Osteoblast (primary cell): ENCODE data around the gene TNFAIP2. TPM values are rescaled to one million over a fixed set of nuclear protein-coding genes. Genes with fewer than 3 reads are reported as not detected.
A peak's percentile ranks its signal among the peaks of the same experiment; 100 is the strongest.

ENCODE experiments used
- DNase-seq: peaks from one replicate; pipeline ENCODE4 v3.0.0; 2011; ENCODE audit warnings: low spot score, mixed read lengths; ENCODE audit not compliant: insufficient read length; ENCODE audit errors: missing footprints
- H2AFZ ChIP-seq: 2 replicates; pipeline ENCODE4 v1.6.0; 2011; ENCODE audit warnings: mild to moderate bottlenecking, low read length
- H3K27ac ChIP-seq: 2 replicates; pipeline ENCODE4 v1.5.1; 2011; ENCODE audit warnings: mild to moderate bottlenecking, low read depth, low read length, moderate library complexity
- H3K27me3 ChIP-seq: 2 replicates; pipeline ENCODE4 v1.6.0; 2012; ENCODE audit warnings: mild to moderate bottlenecking, control low read depth, inconsistent platforms, low read length, moderate library complexity; ENCODE audit not compliant: insufficient read depth
- H3K36me3 ChIP-seq: 2 replicates; pipeline ENCODE4 v1.5.1; 2011; ENCODE audit warnings: mild to moderate bottlenecking, low read length, control low read depth, moderate library complexity; ENCODE audit not compliant: insufficient read depth
- H3K4me1 ChIP-seq: 2 replicates; pipeline ENCODE4 v1.5.1; 2011; ENCODE audit warnings: mild to moderate bottlenecking, low read length, control low read depth, moderate library complexity; ENCODE audit not compliant: insufficient read depth
- H3K4me2 ChIP-seq: 2 replicates; pipeline ENCODE4 v1.6.0; 2011; ENCODE audit warnings: mild to moderate bottlenecking, low read length; ENCODE audit not compliant: insufficient read depth
- H3K4me3 ChIP-seq: fragments of 200-600 bp; sonication (generic); 3 replicates; pipeline ENCODE4 v1.5.1; 2012; ENCODE audit warnings: mild to moderate bottlenecking, low read length, inconsistent platforms; ENCODE audit not compliant: insufficient read depth
- H3K79me2 ChIP-seq: 2 replicates; pipeline ENCODE4 v1.6.0; 2012; ENCODE audit warnings: mild to moderate bottlenecking, low read length, control low read depth, inconsistent platforms; ENCODE audit not compliant: insufficient read depth
- H3K9me3 ChIP-seq: 2 replicates; pipeline ENCODE4 v1.5.1; 2011; ENCODE audit warnings: low read depth, low read length, control low read depth
- H4K20me1 ChIP-seq: 2 replicates; pipeline ENCODE4 v1.6.0; 2012; ENCODE audit warnings: mild to moderate bottlenecking, low read length, control low read depth; ENCODE audit not compliant: insufficient read depth
- CTCF ChIP-seq: IDR thresholded peaks from 2 replicates; pipeline ENCODE4 v1.5.1; 2011; ENCODE audit warnings: mild to moderate bottlenecking, low read depth, low read length, moderate library complexity; ENCODE audit errors: extremely low read depth
- total RNA-seq: library from RNA; depleted of rRNA; stranded (reverse); fragments of >200 nt; gene quantifications from 2 replicates; pipeline ENCODE4 v1.2.3, GENCODE V29; 2012

TNFAIP2 gene
- total RNA-seq, 1 donor, result 60.1 TPM

DNA sequence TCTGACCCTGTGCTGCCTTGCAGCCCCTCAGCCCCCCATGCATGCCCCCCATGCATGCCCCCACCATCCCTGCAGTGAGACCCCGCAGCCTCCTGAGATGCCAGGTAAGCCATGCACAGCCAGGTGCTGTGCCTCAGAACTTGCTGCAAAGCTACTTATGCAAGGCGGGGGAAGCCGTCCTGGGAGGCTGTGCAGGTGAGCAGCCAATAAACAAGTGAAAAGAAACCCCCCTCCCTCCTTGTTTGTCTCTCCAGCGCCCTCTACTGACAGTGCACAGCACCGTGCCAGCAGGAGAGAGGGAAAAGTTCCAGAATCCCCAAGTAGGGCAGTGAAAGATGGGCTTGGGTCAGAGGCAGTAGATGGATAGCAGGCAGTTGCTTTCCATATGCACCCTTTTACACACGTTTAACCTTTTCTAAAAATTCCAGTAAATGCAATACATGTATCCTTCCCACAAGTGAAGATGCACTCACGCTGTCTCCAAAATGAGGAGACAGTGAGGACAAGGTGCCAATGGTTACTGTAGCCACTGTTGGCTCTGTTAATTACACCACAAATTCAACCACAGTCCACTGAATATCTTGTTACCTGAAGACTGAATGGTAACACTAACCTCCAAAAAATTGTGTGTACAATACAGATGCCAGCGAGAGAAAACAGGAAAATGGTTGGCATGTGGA is 18.0 kb downstream of the TNFAIP2 start:
- no peaks in the 10 kb centered on the region for H3K9me3 ChIP-seq
- H4K20me1 ChIP-seq, result no peaks in the 10 kb centered on the region
- no peak overlapping the region for H2AFZ ChIP-seq
- H3K27ac ChIP-seq, result no peak overlapping the region
- peak; percentile 92 for DNase-seq
- peaks cover 3% of the 10 kb centered on the region for H3K27me3 ChIP-seq
- no peak overlapping the region for H3K4me2 ChIP-seq
- no peaks in the 10 kb centered on the region for H3K36me3 ChIP-seq
- H3K4me1 ChIP-seq, result peaks cover 9% of the 10 kb centered on the region
- H3K4me3 ChIP-seq, result no peak overlapping the region
- no peaks in the 10 kb centered on the region for H3K79me2 ChIP-seq
- TF ChIP-seq CTCF, result peak; percentile 79

DNA sequence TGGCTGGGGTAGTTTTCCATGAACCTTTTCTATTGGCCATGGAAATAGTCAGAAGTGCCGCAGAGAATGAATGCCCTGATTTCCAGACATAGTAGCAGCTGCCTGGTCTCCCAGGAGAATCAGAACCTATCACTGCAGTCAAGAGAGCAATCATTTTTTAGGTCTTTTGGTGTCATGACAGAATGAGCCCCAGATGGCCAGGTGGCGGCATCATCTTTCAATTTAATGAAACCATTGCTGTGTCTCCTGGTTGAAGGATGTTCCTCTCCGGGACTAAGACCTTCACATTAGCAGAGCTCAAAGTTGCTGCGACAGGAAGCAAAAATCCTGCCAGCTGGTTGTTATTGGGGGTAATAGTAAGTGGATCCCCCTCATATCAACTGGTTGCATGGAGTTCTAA is 18.8 kb downstream of the TNFAIP2 start:
- H3K9me3 ChIP-seq, result no peaks in the 10 kb centered on the region
- no peaks in the 10 kb centered on the region for H3K79me2 ChIP-seq
- H3K4me3 ChIP-seq, result no peak overlapping the region
- no peak overlapping the region for H2AFZ ChIP-seq
- H3K36me3 ChIP-seq, result no peaks in the 10 kb centered on the region
- TF ChIP-seq CTCF, result no peak
- H3K27me3 ChIP-seq, result peaks cover 3% of the 10 kb centered on the region
- DNase-seq, result no peak
- no peak overlapping the region for H3K4me2 ChIP-seq
- H3K27ac ChIP-seq, result no peak overlapping the region
- H3K4me1 ChIP-seq, result peaks cover 5% of the 10 kb centered on the region
- no peaks in the 10 kb centered on the region for H4K20me1 ChIP-seq

DNA sequence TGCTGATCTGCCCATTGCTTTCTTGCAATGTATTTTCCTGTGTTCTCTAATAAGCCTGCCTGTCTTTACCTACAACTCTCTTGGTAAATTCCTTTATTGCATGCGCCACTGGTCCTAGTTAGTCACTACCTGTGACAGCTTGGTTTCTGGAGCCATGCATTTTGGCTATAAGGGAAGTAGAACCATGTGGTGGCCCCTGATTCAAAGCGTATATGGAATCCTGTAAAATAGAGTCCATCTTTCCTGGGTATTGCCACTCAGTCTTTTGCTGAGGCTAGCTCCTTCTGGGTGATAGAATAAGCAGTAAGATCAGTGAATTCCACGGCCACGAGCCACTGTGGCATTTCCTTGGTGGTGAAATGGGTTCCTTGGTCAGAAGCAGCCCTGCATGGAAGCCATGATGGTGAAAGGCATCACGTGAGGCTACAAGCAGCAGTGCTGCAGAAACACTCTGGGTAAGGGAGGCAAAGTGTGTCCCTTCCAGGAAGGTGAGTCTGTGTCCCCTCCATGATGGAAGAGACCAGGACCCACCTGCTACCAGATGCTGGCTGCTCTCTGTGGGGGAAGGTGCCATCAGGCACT is 19.6 kb downstream of the TNFAIP2 start:
- Histone ChIP-seq H3K27me3 (peaks cover 3% of the 10 kb centered on the region), H3K27ac (no peak overlapping the region), H3K36me3 (no peaks in the 10 kb centered on the region), H3K9me3 (no peaks in the 10 kb centered on the region), H3K79me2 (no peaks in the 10 kb centered on the region), H3K4me3 (no peak overlapping the region), H3K4me2 (no peak overlapping the region), H3K4me1 (peaks cover 3% of the 10 kb centered on the region), H4K20me1 (no peaks in the 10 kb centered on the region), H2AFZ (no peak overlapping the region)
- TF ChIP-seq CTCF, result no peak
- DNase-seq, result peak; percentile 71

DNA sequence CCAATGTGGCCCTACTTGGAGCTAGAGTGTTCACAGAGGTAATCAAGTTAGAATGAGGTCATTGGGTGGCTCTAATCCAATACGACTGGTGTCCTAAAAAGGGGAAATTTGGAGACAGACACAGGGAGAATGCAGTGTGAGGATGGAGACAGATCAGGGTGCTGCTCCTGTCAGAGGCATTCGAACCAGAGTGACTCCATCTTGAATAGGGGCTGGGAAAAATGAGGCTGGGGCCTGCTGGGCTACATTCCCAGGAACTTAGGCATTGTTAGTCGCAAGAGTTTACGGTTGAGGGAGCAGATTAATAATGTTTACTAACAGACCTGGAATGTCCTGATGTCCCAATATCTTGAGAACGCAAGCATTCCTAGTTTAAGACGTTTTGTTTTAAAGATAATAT is 20.2 kb downstream of the TNFAIP2 start:
- no peak for DNase-seq
- H3K27ac ChIP-seq, result no peak overlapping the region

More for the DNA sequence above, 20.2 kb downstream of the TNFAIP2 start:
- no peak overlapping the region for H3K4me2 ChIP-seq
- H4K20me1 ChIP-seq, result no peaks in the 10 kb centered on the region
- peaks cover 3% of the 10 kb centered on the region for H3K4me1 ChIP-seq
- H3K9me3 ChIP-seq, result no peaks in the 10 kb centered on the region
- no peak overlapping the region for H2AFZ ChIP-seq
- no peaks in the 10 kb centered on the region for H3K36me3 ChIP-seq
- no peaks in the 10 kb centered on the region for H3K79me2 ChIP-seq
- H3K4me3 ChIP-seq, result no peak overlapping the region
- TF ChIP-seq CTCF, result no peak
- peaks cover 5% of the 10 kb centered on the region for H3K27me3 ChIP-seq
